Measurements from ENCODE around the gene SDF2L1.
"Not testable (repeated sequence)": the region's sequence is repeated elsewhere in the genome, so short reads cannot be mapped to it uniquely, and the experiment has no call there.

SDF2L1 gene

DNA sequence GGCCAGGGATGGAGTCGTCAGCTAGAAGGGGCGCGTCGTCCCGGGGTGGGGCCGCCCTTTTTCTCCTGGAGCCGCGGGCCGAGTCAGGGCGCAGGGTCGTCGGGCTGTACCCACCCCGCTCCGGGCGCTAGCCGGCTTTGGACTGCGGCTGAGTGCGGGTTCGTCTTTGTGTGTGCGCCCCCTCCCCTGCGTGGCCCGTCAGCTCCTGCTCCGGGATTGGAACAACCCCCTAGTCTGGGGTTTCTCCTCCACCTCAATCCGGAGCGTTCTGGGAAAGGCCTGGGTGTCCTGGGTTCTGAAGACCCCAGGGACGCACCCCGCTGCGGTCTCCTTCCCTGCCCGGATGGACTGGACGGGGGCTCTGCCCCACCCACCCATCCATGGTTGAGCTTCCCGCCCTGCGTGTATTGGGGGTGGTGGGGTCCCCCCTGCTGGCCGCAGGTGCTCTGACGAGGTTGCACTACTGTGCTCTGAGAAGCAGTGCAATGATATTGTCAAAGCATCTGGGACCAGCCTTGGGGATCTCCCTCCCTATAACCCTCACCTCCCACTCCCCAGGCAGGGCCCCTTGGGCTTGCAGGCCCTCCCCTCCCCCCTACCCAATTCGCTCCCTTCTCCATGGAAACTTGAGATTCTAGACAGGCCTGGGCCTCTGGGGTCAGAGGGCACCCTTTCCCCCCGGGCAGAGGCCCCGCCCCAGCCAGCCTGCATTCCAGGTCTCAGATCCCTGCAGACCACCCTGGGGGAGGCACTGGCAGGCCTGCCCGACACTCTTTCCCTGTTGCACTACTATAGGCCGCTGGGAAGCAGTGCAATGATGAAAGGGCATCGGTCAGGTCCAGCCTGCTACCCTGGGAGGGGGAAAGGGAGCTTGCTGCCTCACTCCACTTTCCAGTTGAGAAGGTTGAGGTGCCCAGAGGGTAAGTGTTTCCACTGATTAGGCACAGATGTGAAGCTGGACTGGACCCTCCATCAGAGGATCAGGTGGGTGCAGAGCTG is 10.7 kb downstream of the SDF2L1 start:
- no peak for DNase-seq (ENCODE audit: low read depth, low spot score)
- H3K4me3 ChIP-seq (ENCODE audit: low read length) = peak overlapping the region; percentile 80

GRCh38 chr22:21657020-21657359 is 14.9 kb downstream of the SDF2L1 start:
- DNase-seq (ENCODE audit: low read depth, low spot score) = no peak
- peak overlapping the region; percentile 71 for H3K4me3 ChIP-seq (ENCODE audit: low read length)

- DNase-seq (ENCODE audit: low read depth, low spot score) = peak; percentile 75
- H3K4me3 ChIP-seq (ENCODE audit: low read length) = peak overlapping the region; percentile 71
Measured at GRCh38 chr22:21657360-21658032, 15.4 kb downstream of the SDF2L1 start.

DNA sequence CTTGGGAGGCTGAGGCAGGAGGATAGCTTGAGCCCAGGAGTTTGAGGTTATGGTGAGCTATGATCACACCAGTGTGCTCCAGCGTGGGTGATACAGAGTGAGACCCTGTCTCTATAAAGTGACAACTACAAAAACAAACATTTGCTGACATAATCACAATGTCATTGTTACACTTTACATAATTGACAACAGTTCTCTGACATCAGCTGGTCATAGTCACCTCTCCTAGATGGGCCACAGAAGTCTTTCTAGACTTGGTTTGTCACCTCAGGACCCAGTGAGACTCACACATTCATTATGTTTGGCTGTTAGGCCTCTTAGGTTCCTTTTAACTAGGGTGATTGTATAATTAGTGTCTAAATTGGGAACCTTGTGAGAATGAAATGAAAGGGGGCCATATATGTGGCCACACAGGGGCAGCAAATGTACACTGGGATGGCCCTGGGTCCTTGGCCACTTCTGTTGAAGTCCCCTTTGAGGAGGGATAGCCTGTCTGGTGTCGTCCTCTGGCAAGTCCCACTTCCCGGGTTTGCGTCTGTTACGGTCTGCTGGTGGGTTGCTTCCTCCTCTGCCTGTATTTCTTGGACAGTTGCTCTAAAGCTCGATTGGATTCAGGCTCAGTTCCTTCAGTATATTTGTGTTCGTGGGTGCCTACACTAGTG is 17.9 kb downstream of the SDF2L1 start:
- no peak overlapping the region for H3K4me3 ChIP-seq (ENCODE audit: low read length)
- no peak for DNase-seq (ENCODE audit: low read depth, low spot score)

DNA sequence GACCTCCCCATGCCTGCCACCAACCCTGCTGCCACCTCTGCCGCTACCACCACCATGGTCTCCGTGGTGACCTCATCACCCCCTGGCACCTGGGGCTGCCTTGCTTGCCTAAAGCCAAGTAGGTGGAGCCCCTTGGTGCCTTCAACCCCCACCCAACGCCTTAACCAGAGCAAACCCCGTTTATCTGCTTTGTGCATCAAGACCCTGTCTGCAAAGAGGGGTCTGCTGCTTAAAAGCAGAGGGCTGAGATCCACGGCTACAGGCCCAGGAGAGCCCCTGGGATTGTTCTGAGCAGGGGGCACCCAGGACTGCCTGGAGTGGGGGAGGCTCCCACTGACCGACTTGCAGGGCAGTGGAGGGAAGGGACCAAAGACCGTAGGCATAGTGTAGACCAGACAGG is 18.8 kb downstream of the SDF2L1 start:
- no peak overlapping the region for H3K4me3 ChIP-seq (ENCODE audit: low read length)
- DNase-seq (ENCODE audit: low read depth, low spot score) = no peak

DNA sequence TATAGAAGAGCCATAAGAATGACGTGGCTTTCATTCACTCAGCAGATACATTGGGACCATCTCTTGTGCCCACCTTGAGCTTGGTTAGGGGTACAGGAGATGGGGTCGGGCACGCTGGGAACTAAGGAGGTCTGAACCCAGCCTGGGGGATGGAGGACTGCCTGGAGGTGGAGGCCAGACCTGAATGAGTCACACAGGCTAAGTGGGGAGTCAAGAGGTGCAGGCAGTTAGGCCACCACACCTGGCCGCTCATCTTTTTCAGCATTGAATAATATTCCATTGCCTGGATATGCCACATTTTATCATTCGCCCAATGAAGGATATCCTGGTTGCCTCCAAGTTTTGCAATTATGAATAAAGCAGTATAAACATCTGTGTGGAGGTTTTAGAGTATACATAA is 19.9 kb downstream of the SDF2L1 start:
- DNase-seq (ENCODE audit: low read depth, low spot score) = no peak
- H3K4me3 ChIP-seq (ENCODE audit: low read length) = no peak overlapping the region

DNA sequence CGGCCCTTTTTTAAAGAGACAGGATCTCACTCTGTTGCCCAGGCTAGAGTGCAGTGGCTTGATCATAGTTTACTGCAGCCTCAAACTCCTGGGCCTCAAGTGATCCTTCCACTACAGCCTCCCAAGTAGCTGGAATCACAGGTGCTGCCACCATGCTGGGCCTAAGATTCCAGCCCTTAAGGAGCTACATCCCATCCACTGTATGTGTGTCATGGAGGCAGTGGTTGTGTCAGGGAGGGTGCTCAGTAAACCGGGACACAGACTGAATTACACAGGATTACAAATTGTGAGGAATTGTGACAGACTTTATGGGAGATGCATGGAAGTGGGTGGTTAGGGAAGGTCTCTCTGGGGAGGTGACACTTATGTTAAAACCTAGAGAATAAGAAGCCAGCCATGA is 21.6 kb downstream of the SDF2L1 start:
- no peak overlapping the region for H3K4me3 ChIP-seq (ENCODE audit: low read length)
- no peak for DNase-seq (ENCODE audit: low read depth, low spot score)

- peak overlapping the region; percentile 91 for H3K4me3 ChIP-seq (ENCODE audit: low read length)
- DNase-seq (ENCODE audit: low read depth, low spot score) = no peak
Measured at GRCh38 chr22:21665047-21665851, 23.1 kb downstream of the SDF2L1 start.

DNA sequence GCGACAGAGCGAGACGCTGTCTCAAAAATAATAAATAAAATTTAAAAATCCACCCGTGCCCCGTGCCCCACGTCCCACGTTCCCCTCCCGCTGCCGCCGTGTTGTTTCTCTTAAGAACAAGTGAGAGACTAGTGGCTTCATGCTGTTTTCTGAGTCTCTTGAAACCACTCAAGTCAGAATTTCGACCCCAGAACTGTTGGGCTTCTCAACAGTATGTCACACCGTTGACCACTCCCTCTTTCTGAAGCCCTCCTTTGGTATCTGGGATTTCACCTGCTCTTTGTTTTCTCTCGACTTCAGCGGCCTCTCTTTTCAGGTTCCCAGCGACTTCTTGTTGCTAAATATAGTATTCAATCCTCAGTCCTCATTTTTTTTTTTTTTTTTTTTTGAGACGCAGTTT is 24.7 kb downstream of the SDF2L1 start:
- H3K4me3 ChIP-seq (ENCODE audit: low read length) = peak overlapping the region; percentile 91
- DNase-seq (ENCODE audit: low read depth, low spot score) = no peak

DNA sequence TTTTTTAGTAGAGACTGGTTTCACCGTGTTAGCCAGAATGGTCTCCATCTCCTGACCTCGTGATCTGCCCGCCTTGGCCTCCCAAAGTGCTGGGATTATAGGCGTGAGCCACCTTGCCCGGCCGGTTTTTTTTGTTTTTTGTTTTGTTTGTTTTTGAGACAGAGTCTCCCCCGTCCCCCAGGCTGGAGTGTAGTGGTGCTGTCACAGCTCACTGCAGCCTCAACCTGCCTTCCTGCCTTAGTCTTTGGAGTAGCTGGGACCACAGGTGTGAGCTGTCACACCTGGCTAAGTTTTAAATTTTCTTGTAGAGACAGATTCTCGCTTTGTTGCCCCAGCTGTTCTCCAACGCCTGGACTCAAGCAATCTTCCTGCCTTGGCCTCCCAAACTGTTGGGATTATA is 26.9 kb downstream of the SDF2L1 start:
- no peak for DNase-seq (ENCODE audit: low read depth, low spot score)
- H3K4me3 ChIP-seq (ENCODE audit: low read length) = no peak overlapping the region

DNA sequence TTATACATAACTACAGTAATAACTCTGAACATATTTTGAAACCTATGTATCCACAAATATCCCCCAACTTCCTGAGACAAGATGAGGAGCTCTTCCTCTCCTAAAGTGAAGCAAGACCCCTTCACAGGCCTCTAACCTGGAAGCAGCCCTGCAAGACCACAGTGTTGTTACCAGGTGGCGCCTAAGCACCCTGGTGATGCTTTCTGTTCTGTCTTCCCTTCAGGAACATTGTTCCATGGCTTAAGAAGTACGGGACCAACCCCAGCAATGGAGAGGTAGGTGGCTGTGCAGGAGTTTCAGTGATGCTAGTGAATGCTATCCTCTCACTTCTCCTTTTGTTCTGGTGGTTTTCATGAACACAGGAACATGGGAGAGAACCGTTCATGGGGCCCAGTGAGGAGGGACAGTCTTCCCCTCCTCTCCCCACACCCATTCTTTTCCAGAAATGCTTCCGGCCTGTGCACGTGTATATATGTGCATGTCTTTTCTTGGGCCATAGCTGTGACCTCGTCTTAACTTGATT is 30.1 kb downstream of the SDF2L1 start:
- DNase-seq (ENCODE audit: low read depth, low spot score) = no peak

GRCh38 chr22:21673534-21674321 is 31.6 kb downstream of the SDF2L1 start:
- no peak for DNase-seq (ENCODE audit: low read depth, low spot score)
- no peak overlapping the region for H3K4me3 ChIP-seq (ENCODE audit: low read length)

More for the DNA sequence above, 30.1 kb downstream of the SDF2L1 start:
- no peak overlapping the region for H3K4me3 ChIP-seq (ENCODE audit: low read length)

- no peak overlapping the region for H3K4me3 ChIP-seq (ENCODE audit: low read length)
- DNase-seq (ENCODE audit: low read depth, low spot score) = no peak
Measured at GRCh38 chr22:21674638-21675245, 32.6 kb downstream of the SDF2L1 start.

DNA sequence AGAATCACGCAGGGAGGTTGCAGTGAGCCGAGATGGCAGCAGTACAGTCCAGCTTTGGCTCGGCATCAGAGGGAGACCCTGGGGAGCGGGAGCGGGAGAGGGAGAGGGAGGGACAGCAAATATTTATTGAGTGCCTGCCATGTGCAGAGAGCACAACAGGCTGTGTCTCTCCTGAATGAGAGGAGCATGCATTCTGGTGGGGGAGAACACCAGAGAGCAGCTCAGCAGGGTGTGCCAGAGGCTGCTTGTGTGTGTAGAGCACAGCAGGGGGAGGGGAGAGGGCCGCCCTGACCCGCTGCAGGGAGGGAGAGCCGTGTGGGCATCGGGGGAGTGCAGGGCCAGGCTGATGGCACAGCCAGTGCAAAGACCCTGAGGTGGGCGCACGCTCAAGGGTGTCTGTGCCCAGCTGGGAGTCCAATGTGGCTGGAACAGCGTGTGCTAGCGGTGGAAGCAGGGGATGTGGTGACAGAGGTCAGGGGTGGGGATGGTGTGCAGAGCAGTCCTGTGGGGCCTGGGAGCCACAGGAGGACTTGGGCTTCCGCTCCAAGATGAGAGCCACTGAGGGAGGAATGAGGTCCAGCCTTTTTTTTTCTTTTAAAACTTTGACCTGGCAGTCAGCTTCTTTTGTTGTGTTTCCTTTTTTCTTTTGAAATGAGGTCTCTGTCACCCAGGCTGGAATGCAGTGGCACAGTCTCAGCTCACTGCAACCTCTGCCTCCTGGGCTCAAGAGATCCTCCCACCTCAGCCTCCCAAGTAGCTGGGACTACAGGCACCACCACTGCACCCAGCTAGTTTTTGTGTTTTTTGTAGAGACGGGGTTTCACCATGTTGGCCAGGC is 35.7 kb downstream of the SDF2L1 start:
- no peak overlapping the region for H3K4me3 ChIP-seq (ENCODE audit: low read length)
- no peak for DNase-seq (ENCODE audit: low read depth, low spot score)

DNA sequence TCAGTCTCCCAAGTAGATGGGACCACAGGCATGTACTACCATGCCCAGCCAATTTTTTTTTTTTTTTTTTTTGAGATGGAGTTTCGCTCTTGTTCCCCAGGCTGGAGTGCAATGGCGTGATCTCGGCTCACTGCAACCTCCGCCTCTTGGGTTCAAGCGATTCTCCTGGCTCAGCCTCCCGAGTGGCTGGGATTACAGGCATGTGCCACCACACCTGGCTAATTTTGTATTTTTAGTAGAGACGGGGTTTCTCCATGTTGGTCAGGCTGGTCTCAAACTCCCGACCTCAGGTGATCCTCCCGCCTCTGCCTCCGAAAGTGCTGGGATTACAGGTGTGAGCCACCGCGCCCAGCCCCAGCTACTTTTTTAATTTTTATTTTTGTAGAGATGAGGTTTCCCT is 36.7 kb downstream of the SDF2L1 start:
- not testable (repeated sequence) for H3K4me3 ChIP-seq (ENCODE audit: low read length); DNase-seq (ENCODE audit: low read depth, low spot score)

DNA sequence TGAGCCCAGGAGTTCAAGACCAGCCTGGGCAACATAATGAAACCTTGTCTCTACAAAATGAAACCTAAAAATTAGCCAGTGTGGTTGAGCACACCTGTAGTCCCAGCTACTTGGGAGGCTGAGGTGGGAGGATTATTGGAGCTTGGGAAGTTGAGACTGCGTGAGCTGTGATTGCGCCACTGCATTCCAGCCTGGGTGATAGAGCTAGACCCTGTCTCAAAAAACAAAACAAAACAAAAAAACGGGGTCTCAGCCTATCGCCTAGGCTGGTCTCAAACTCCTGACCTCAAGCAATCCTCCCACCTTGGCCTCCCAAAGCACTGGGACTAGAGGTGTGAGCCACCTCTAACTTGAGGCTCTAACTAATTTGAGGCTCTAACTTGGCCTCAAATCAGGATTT is 37.3 kb downstream of the SDF2L1 start:
- no peak overlapping the region for H3K4me3 ChIP-seq (ENCODE audit: low read length)
- DNase-seq (ENCODE audit: low read depth, low spot score) = no peak
